HL-60 (cell line): Measurements from ENCODE around the gene MYO3B.

Experiments used
- CTCF ChIP-seq: IDR thresholded peaks from one replicate; pipeline ENCODE4 v1.5.1; 2011; ENCODE audit warnings: low read length, control low read depth, inconsistent platforms; ENCODE audit not compliant: insufficient read depth
- POLR2AphosphoS5 ChIP-seq: IDR thresholded peaks from 2 replicates; pipeline ENCODE4 v1.6.1; 2012; ENCODE audit warnings: low read depth
- REST ChIP-seq: IDR thresholded peaks from 2 replicates; pipeline ENCODE4 v1.6.1; 2012; ENCODE audit warnings: low read depth; ENCODE audit not compliant: insufficient replicate concordance

- no peak for TF ChIP-seq REST
- TF ChIP-seq CTCF: no peak
- TF ChIP-seq POLR2AphosphoS5: no peak
Measured at GRCh38 chr2:170215021-170215420, 37.1 kb downstream of the MYO3B start.
